IMR-90 (cell line): Measurements from ENCODE around the gene STOX2. TPM values are rescaled to one million over a fixed set of nuclear protein-coding genes. Genes with fewer than 3 reads are reported as not detected.

ENCODE experiments used
- ATAC-seq: fragments of 200-7000 bp; cut with Tn5 transposase; 2 replicates; pipeline ENCODE4 v1.9.1; 2020; ENCODE audit warnings: low read depth, mild to moderate bottlenecking, moderate library complexity
- BruUV-seq: library from RNA; stranded (reverse); fragments of 400-500 nt; replicated peaks from 2 replicates; lab custom pipeline; 2021; lab: Mats Ljungman, UMichigan
- CTCF ChIA-PET: fragments of 300-600 bp; formaldehyde crosslinking; extraction: SDS; loops from one replicate; lab custom pipeline; 2021; ENCODE audit warnings: antibody characterized with exemption; lab: Yijun Ruan, JAX
- POLR2A ChIA-PET: fragments of 300-600 bp; sonication (Branson Sonifier 250); formaldehyde crosslinking; loops from one replicate; lab custom pipeline; 2022; ENCODE audit warnings: antibody characterized with exemption; ENCODE audit not compliant: unreplicated experiment; lab: Charles Lee
- DNase-seq: peaks from one replicate; pipeline ENCODE4 v3.0.0; 2013
- H2AFZ ChIP-seq: replicated peaks from 2 replicates; pipeline ENCODE3; 2013; ENCODE audit warnings: low read length, mild to moderate bottlenecking; ENCODE audit not compliant: poor library complexity
- H2AK5ac ChIP-seq: 2 replicates; pipeline ENCODE4 v1.6.1; 2013; ENCODE audit warnings: low read depth, low read length, inconsistent platforms
- H2AK9ac ChIP-seq: replicated peaks from 2 replicates; pipeline ENCODE3; 2013; ENCODE audit warnings: mild to moderate bottlenecking, low read depth, low read length, moderate library complexity; ENCODE audit not compliant: poor library complexity
- H2BK120ac ChIP-seq: 2 replicates; pipeline ENCODE4 v1.6.1; 2013; ENCODE audit warnings: low read depth, low read length, inconsistent platforms
- H2BK15ac ChIP-seq: 3 replicates; pipeline ENCODE4 v1.6.1; 2013; ENCODE audit warnings: low read depth, low read length, inconsistent platforms
- H2BK20ac ChIP-seq: 2 replicates; pipeline ENCODE4 v1.6.1; 2013; ENCODE audit warnings: low read depth, mild to moderate bottlenecking, inconsistent platforms, low read length, moderate library complexity
- H2BK5ac ChIP-seq: 2 replicates; pipeline ENCODE4 v1.6.1; 2013; ENCODE audit warnings: mild to moderate bottlenecking, low read depth, low read length, inconsistent platforms; ENCODE audit not compliant: poor library complexity, severe bottlenecking
- H3K14ac ChIP-seq: replicated peaks from 2 replicates; pipeline ENCODE4 v1.6.1; 2013; ENCODE audit warnings: low read depth, low read length, inconsistent platforms
- H3K18ac ChIP-seq: 2 replicates; pipeline ENCODE4 v1.6.1; 2013; ENCODE audit warnings: low read depth, low read length, control low read depth
- H3K23ac ChIP-seq: 2 replicates; pipeline ENCODE4 v1.6.1; 2013; ENCODE audit warnings: low read depth, low read length, inconsistent platforms
- H3K27ac ChIP-seq: 2 replicates; pipeline ENCODE4 v1.5.1; 2013; ENCODE audit warnings: mild to moderate bottlenecking, control low read depth, low read length; ENCODE audit not compliant: insufficient read depth
- H3K27me3 ChIP-seq: 2 replicates; pipeline ENCODE4 v1.6.1; 2013; ENCODE audit warnings: low read length; ENCODE audit not compliant: control insufficient read depth, insufficient read depth
- H3K36me3 ChIP-seq: 2 replicates; pipeline ENCODE4 v1.6.1; 2013; ENCODE audit warnings: low read length, mixed read lengths; ENCODE audit not compliant: control insufficient read depth, insufficient read depth
- H3K4ac ChIP-seq: 2 replicates; pipeline ENCODE4 v1.6.1; 2013; ENCODE audit warnings: low read depth, low read length, inconsistent platforms
- H3K4me1 ChIP-seq: 2 replicates; pipeline ENCODE4 v1.6.1; 2013; ENCODE audit warnings: low read length, mixed read lengths; ENCODE audit not compliant: control insufficient read depth, insufficient read depth
- H3K4me2 ChIP-seq: 2 replicates; pipeline ENCODE4 v1.6.1; 2013; ENCODE audit warnings: low read depth, mild to moderate bottlenecking, control low read depth, low read length, moderate library complexity
- H3K4me3 ChIP-seq: 2 replicates; pipeline ENCODE4 v1.5.1; 2013; ENCODE audit warnings: low read depth, mild to moderate bottlenecking, control low read depth, low read length, moderate library complexity; ENCODE audit not compliant: insufficient read depth
- H3K56ac ChIP-seq: 2 replicates; pipeline ENCODE4 v1.6.1; 2013; ENCODE audit warnings: low read length, inconsistent platforms; ENCODE audit not compliant: insufficient read depth; ENCODE audit errors: extremely low read depth
- H3K79me1 ChIP-seq, 2 experiments: 2 replicates each; pipeline ENCODE4 v1.6.1; 2013; ENCODE audit warnings: low read length in 2 of 2, inconsistent platforms in 1 of 2, low read depth in 1 of 2
- H3K9ac ChIP-seq: 2 replicates; pipeline ENCODE4 v1.6.1; 2013; ENCODE audit warnings: low read depth, low read length, control low read depth
- H3K9me1 ChIP-seq: 2 replicates; pipeline ENCODE4 v1.6.1; 2013; ENCODE audit warnings: low read length, inconsistent platforms; ENCODE audit not compliant: insufficient read depth
- H3K9me3 ChIP-seq: 2 replicates; pipeline ENCODE4 v1.6.1; 2013; ENCODE audit warnings: low read length; ENCODE audit not compliant: control insufficient read depth, insufficient read depth
- H4K20me1 ChIP-seq: 2 replicates; pipeline ENCODE4 v1.6.1; 2013; ENCODE audit warnings: low read length, inconsistent platforms; ENCODE audit not compliant: insufficient read depth
- H4K5ac ChIP-seq: 2 replicates; pipeline ENCODE4 v1.6.1; 2013; ENCODE audit warnings: mild to moderate bottlenecking, low read depth, low read length, control low read depth
- H4K8ac ChIP-seq, 2 experiments: 2 replicates each; pipeline ENCODE4 v1.6.1; 2013; ENCODE audit warnings: low read depth in 2 of 2, low read length in 2 of 2, control low read depth in 1 of 2, inconsistent platforms in 1 of 2
- H4K91ac ChIP-seq: 2 replicates; pipeline ENCODE4 v1.6.1; 2013; ENCODE audit warnings: low read depth, low read length, inconsistent platforms; ENCODE audit not compliant: insufficient read depth
- BHLHE40 ChIP-seq: fragments of 150-350 bp; IDR thresholded peaks from 2 replicates; pipeline ENCODE4 v1.6.1; 2016; ENCODE audit warnings: mild to moderate bottlenecking, low read depth, low read length
- CEBPB ChIP-seq: IDR thresholded peaks from 2 replicates; pipeline ENCODE4 v1.6.1; 2012; ENCODE audit warnings: low read depth, low read length, improper control_type of control experiment
- CHD1 ChIP-seq: IDR thresholded peaks from 2 replicates; pipeline ENCODE4 v1.6.1; 2012; ENCODE audit warnings: low read depth, low read length, improper control_type of control experiment
- CTCF ChIP-seq: conservative IDR thresholded peaks from 2 replicates; pipeline ENCODE4 v1.5.1; 2012; ENCODE audit warnings: mild to moderate bottlenecking, low read depth, low read length, improper control_type of control experiment
- ELK1 ChIP-seq: fragments of 150-350 bp; IDR thresholded peaks from 2 replicates; pipeline ENCODE4 v1.6.1; 2016; ENCODE audit warnings: low read depth, mild to moderate bottlenecking, low read length, moderate library complexity, borderline replicate concordance
- FOS ChIP-seq: fragments of 150-350 bp; IDR thresholded peaks from 2 replicates; pipeline ENCODE4 v1.6.1; 2016; ENCODE audit warnings: low read depth, low read length
- MAFK ChIP-seq: IDR thresholded peaks from 2 replicates; pipeline ENCODE4 v1.6.1; 2012; ENCODE audit warnings: low read depth, low read length, improper control_type of control experiment
- MAZ ChIP-seq: IDR thresholded peaks from 2 replicates; pipeline ENCODE4 v1.6.1; 2012; ENCODE audit warnings: low read depth, mild to moderate bottlenecking, low read length, improper control_type of control experiment, moderate library complexity, borderline replicate concordance
- MXI1 ChIP-seq: IDR thresholded peaks from 2 replicates; pipeline ENCODE4 v1.6.1; 2012; ENCODE audit warnings: low read depth, mild to moderate bottlenecking, low read length, moderate library complexity, borderline replicate concordance
- NFE2L2 ChIP-seq: fragments of 150-350 bp; IDR thresholded peaks from 2 replicates; pipeline ENCODE4 v1.6.1; 2016; ENCODE audit warnings: low read depth, mild to moderate bottlenecking, low read length
- POLR2A ChIP-seq: IDR thresholded peaks from 2 replicates; pipeline ENCODE4 v1.6.1; 2012; ENCODE audit warnings: mild to moderate bottlenecking, low read depth, low read length
- RAD21 ChIP-seq: IDR thresholded peaks from 2 replicates; pipeline ENCODE4 v1.6.1; 2012; ENCODE audit warnings: low read length, improper control_type of control experiment
- RCOR1 ChIP-seq: IDR thresholded peaks from 2 replicates; pipeline ENCODE4 v1.6.1; 2012; ENCODE audit warnings: mild to moderate bottlenecking, low read length, improper control_type of control experiment; ENCODE audit not compliant: insufficient replicate concordance
- RFX5 ChIP-seq: IDR thresholded peaks from 2 replicates; pipeline ENCODE4 v1.8.0; 2012; ENCODE audit warnings: low read depth, mild to moderate bottlenecking, low read length, moderate library complexity
- SMC3 ChIP-seq: fragments of 150-350 bp; IDR thresholded peaks from 2 replicates; pipeline ENCODE4 v1.6.1; 2016; ENCODE audit warnings: low read depth, mild to moderate bottlenecking, antibody characterized with exemption, low read length, moderate library complexity
- USF2 ChIP-seq: fragments of 150-350 bp; IDR thresholded peaks from 2 replicates; pipeline ENCODE4 v1.6.1; 2017; ENCODE audit warnings: mild to moderate bottlenecking, antibody characterized with exemption, low read length, low read depth
- WGBS, 2 experiments: methylation state at CpG; one replicate each; pipeline versions ENCODE4 v1.1.5 to v1.1.7; 2013; ENCODE audit warnings: missing lambda C conversion rate in 2 of 2; ENCODE audit not compliant: insufficient read length in 1 of 2; ENCODE audit errors: extremely low coverage in 2 of 2; 5-methylcytosine and 5-hydroxymethylcytosine counted together
- dilution Hi-C: fragments of 300-500 bp; cut with HindIII; formaldehyde crosslinking; loops from one replicate; pipeline ENCODE4 v1.14.3; 2018; ENCODE audit warnings: low sequenced_read_pairs; ENCODE audit not compliant: unreplicated experiment
- in situ Hi-C: fragments of 300-500 bp; cut with MboI; formaldehyde crosslinking; loops from 3 replicates; pipeline ENCODE4 v1.14.3; 2019; ENCODE audit warnings: low sequenced_read_pairs, inconsistent platforms, mixed read lengths
- intact Hi-C: fragments of 100-400 bp; cut with micrococcal nuclease; formaldehyde crosslinking; loops from 2 replicates; pipeline ENCODE4 v1.10.0; 2022
- polyA plus RNA-seq, 3 experiments: library from polyadenylated mRNA; depleted of rRNA; stranded (reverse); fragments of >200 nt; gene quantifications; 2 replicates each; pipeline ENCODE4 v1.2.3, GENCODE V29; 2012; ENCODE audit warnings: low replicate concordance in 1 of 3
- total RNA-seq: library from RNA; depleted of rRNA; stranded (reverse); fragments of >200 nt; gene quantifications from 2 replicates; pipeline ENCODE4 v1.2.3, GENCODE V29; 2012

The STOX2 gene
- total and polyA plus RNA-seq, 2 of the 4 experiments (the other 2 are of a cell fraction): 1.1 to 5.4 TPM

GRCh38 chr4:184032091-184032490, 127.0 kb downstream of the STOX2 start:
- in situ Hi-C loops: no loop called here
- no peak overlapping the region for H2AK9ac ChIP-seq
- H3K79me1 ChIP-seq: no peaks in the 10 kb centered on the region
- POLR2A ChIA-PET: no interaction called here
- no peak overlapping the region for H2BK15ac ChIP-seq
- H3K56ac ChIP-seq: no peak overlapping the region
- no peak overlapping the region for H3K14ac ChIP-seq
- no peaks in the 10 kb centered on the region for H4K20me1 ChIP-seq
- H2BK120ac ChIP-seq: no peak overlapping the region
- dilution Hi-C loops: no loop called here
- DNase-seq (no peak), ATAC-seq (no peak)
- no peaks in the 10 kb centered on the region for H3K9me1 ChIP-seq
- H3K23ac ChIP-seq: no peak overlapping the region
- no peak overlapping the region for H4K91ac ChIP-seq
- H3K4ac ChIP-seq: no peak overlapping the region
- no peak overlapping the region for H3K4me2 ChIP-seq
- no peaks in the 10 kb centered on the region for H3K9me3 ChIP-seq
- no peak overlapping the region for H2AK5ac ChIP-seq
- H3K36me3 ChIP-seq: no peaks in the 10 kb centered on the region
- no peak overlapping the region for H2BK20ac ChIP-seq
- no peak overlapping the region for H3K4me3 ChIP-seq
- no peaks in the 10 kb centered on the region; the same call in 1 of the 2 replicates for H3K27me3 ChIP-seq
- no peak overlapping the region for H3K27ac ChIP-seq
- H4K8ac ChIP-seq: no peak overlapping the region
- no CpG with 5 or more reads among the region's 6 CpGs for WGBS, 2 experiments
- TF ChIP-seq MAZ (no peak), CTCF (no peak), MAFK (no peak), BHLHE40 (no peak), USF2 (no peak), RCOR1 (no peak), POLR2A (no peak), SMC3 (no peak), CHD1 (no peak), ELK1 (no peak), RFX5 (no peak), CEBPB (no peak), RAD21 (no peak), NFE2L2 (no peak), FOS (no peak), MXI1 (no peak)
- peaks cover 2% of the 10 kb centered on the region; the same call in 1 of the 2 replicates for H3K4me1 ChIP-seq
- H2AFZ ChIP-seq: no peak overlapping the region
- H3K18ac ChIP-seq: no peak overlapping the region
- CTCF ChIA-PET: no interaction called here
- H2BK5ac ChIP-seq: no peak overlapping the region
- intact Hi-C loops: no loop called here
- BruUV-seq: no TSS peak
- H4K5ac ChIP-seq: no peak overlapping the region
- no peak overlapping the region for H3K9ac ChIP-seq
